A673 (cell line): Measurements from ENCODE around the gene RC3H2. TPM values are rescaled to one million over a fixed set of nuclear protein-coding genes. Genes with fewer than 3 reads are reported as not detected.
"Not testable (repeated sequence)": the region's sequence is repeated elsewhere in the genome, so short reads cannot be mapped to it uniquely, and the experiment has no call there.

Experiments
- BruUV-seq: library from RNA; stranded (reverse); fragments of 400-500 nt; replicated peaks from 2 replicates; lab custom pipeline; 2021; lab: Mats Ljungman, UMichigan
- CTCF ChIA-PET: fragments of 300-600 bp; sonication (Branson Sonifier 250); formaldehyde crosslinking; loops from one replicate; lab custom pipeline; 2022; ENCODE audit warnings: antibody characterized with exemption; lab: Charles Lee
- POLR2A ChIA-PET: fragments of 300-600 bp; sonication (Branson Sonifier 250); formaldehyde crosslinking; loops from one replicate; lab custom pipeline; 2022; ENCODE audit warnings: antibody characterized with exemption; ENCODE audit not compliant: low non-redundant PET; lab: Charles Lee
- DNase-seq: peaks from one replicate; pipeline ENCODE4 v3.0.0-alpha.2; 2015; ENCODE audit warnings: low spot score
- H3K27ac ChIP-seq: fragments of 200-600 bp; sonication (generic); 2 replicates; pipeline ENCODE4 v1.5.1; 2016; ENCODE audit warnings: mixed run types, low read depth, mild to moderate bottlenecking, mixed read lengths, antibody characterized with exemption, low read length; ENCODE audit not compliant: poor library complexity, severe bottlenecking
- H3K27me3 ChIP-seq: fragments of 200-600 bp; sonication (generic); replicated peaks from 2 replicates; pipeline ENCODE4 v1.6.1; 2017; ENCODE audit warnings: mixed run types, low read depth, mild to moderate bottlenecking, mixed read lengths, antibody characterized with exemption, low read length; ENCODE audit not compliant: insufficient read depth, poor library complexity
- H3K36me3 ChIP-seq: fragments of 200-600 bp; sonication (generic); 2 replicates; pipeline ENCODE4 v1.6.1; 2016; ENCODE audit warnings: mixed run types, mild to moderate bottlenecking, mixed read lengths, antibody characterized with exemption, low read length; ENCODE audit not compliant: insufficient read depth, poor library complexity, severe bottlenecking
- H3K4me1 ChIP-seq: fragments of 200-600 bp; sonication (generic); 2 replicates; pipeline ENCODE4 v1.6.1; 2017; ENCODE audit warnings: mixed run types, mild to moderate bottlenecking, mixed read lengths, antibody characterized with exemption, low read length; ENCODE audit not compliant: insufficient read depth, poor library complexity, severe bottlenecking
- H3K4me3 ChIP-seq: fragments of 200-600 bp; sonication (generic); 2 replicates; pipeline ENCODE4 v1.5.1; 2016; ENCODE audit warnings: low read depth, mixed run types, mild to moderate bottlenecking, mixed read lengths, low read length; ENCODE audit not compliant: poor library complexity, severe bottlenecking
- H3K9me3 ChIP-seq: fragments of 200-600 bp; sonication (generic); 2 replicates; pipeline ENCODE4 v1.6.1; 2016; ENCODE audit warnings: mixed run types, low read depth, mild to moderate bottlenecking, mixed read lengths, antibody characterized with exemption, low read length; ENCODE audit not compliant: poor library complexity, severe bottlenecking
- CTCF ChIP-seq: fragments of 300-800, 200-600 bp; sonication (generic); conservative IDR thresholded peaks from 2 replicates; pipeline ENCODE4 v1.5.1; 2017; ENCODE audit warnings: low read depth, mild to moderate bottlenecking, antibody characterized with exemption, low read length, moderate library complexity, mixed read lengths
- EZH2 ChIP-seq: fragments of 200-600 bp; sonication (generic); IDR thresholded peaks from 2 replicates; pipeline ENCODE4 v1.6.1; 2017; ENCODE audit warnings: borderline replicate concordance, low read depth, mild to moderate bottlenecking, mixed read lengths, antibody characterized with exemption, low read length; ENCODE audit not compliant: poor library complexity, severe bottlenecking
- intact Hi-C: fragments of 100-400 bp; cut with micrococcal nuclease; formaldehyde crosslinking; loops from one replicate; pipeline ENCODE4 v1.10.0; 2022; ENCODE audit not compliant: unreplicated experiment
- total RNA-seq: library from RNA; stranded (reverse); gene quantifications from 2 replicates; pipeline ENCODE4 v1.2.3, GENCODE V29; 2021

The RC3H2 gene
- total RNA-seq, 1 experiment from 2014 or later, result 71.1 TPM

GRCh38 chr9:122912671-122912963 is 7.5 kb upstream of the RC3H2 start:
- H3K36me3 ChIP-seq, result peaks cover 16% of the 10 kb centered on the region
- H3K9me3 ChIP-seq, result no peaks in the 10 kb centered on the region
- DNase-seq, result no peak
- CTCF ChIA-PET, result interaction anchor here (0.5 to 1.0 kb wide), 3 partner anchors 78 to 1592 kb away, joined by 5 to 9 read pairs (median 6); no protein-coding TSS in a partner anchor
- TF ChIP-seq EZH2 (no peak), CTCF (no peak)
- H3K27ac ChIP-seq, result peak overlapping the region; percentile 87
- peak overlapping the region; percentile 82 for H3K4me3 ChIP-seq
- peaks cover 8% of the 10 kb centered on the region for H3K4me1 ChIP-seq
- H3K27me3 ChIP-seq, result no peaks in the 10 kb centered on the region
- POLR2A ChIA-PET, result interaction anchor here (0.5 to 0.9 kb wide), 2 partner anchors 17 to 276 kb away, joined by 3 to 6 read pairs; no protein-coding TSS in a partner anchor
- intact Hi-C loops, result loop anchor here (2.0 kb wide), 1 partner anchor 18 kb away; the partner anchor contains the start of gene ZBTB26
- BruUV-seq, result TSS peak; percentile 49

- H3K4me3 ChIP-seq, BruUV-seq, intact Hi-C loops, DNase-seq, H3K27me3 ChIP-seq, H3K27ac ChIP-seq, H3K4me1 ChIP-seq, H3K36me3 ChIP-seq, POLR2A ChIA-PET, H3K9me3 ChIP-seq, CTCF ChIA-PET: not testable (repeated sequence)
These were observed 963 bp upstream of the RC3H2 start for GRCh38 chr9:122906122-122906521.

- no peaks in the 10 kb centered on the region for H3K9me3 ChIP-seq
- no peaks in the 10 kb centered on the region for H3K27me3 ChIP-seq
- POLR2A ChIA-PET, result no interaction called here
- CTCF ChIA-PET, result no interaction called here
- no peak for DNase-seq
- TF ChIP-seq CTCF (no peak), EZH2 (no peak)
- peaks cover 21% of the 10 kb centered on the region for H3K4me1 ChIP-seq
- peak overlapping the region; percentile 77 for H3K4me3 ChIP-seq
- H3K36me3 ChIP-seq, result no peaks in the 10 kb centered on the region
- no TSS peak for BruUV-seq
- intact Hi-C loops, result no loop called here
- peak overlapping the region; percentile 94 for H3K27ac ChIP-seq
These were observed 715 bp downstream of the RC3H2 start for GRCh38 chr9:122904466-122904822.

- ChIA-PET POLR2A (interaction anchor here (0.5 kb wide), 1 partner anchor 40 kb away, joined by 3 read pairs; the partner anchor contains the start of gene RABGAP1), CTCF (no interaction called here)
- intact Hi-C loops, result no loop called here
- Histone ChIP-seq H3K4me1 (peaks cover 21% of the 10 kb centered on the region), H3K27me3 (no peaks in the 10 kb centered on the region), H3K36me3 (peaks cover 16% of the 10 kb centered on the region), H3K4me3 (peak overlapping the region; percentile 10), H3K27ac (peak overlapping the region; percentile 5), H3K9me3 (no peaks in the 10 kb centered on the region)
- TF ChIP-seq EZH2 (no peak), CTCF (no peak)
- peak; percentile 12 for DNase-seq
- no TSS peak for BruUV-seq
These were observed 4.4 kb downstream of the RC3H2 start for GRCh38 chr9:122900791-122901190.
